NB4 (cell line): ENCODE measurements around the gene PTPRN.

Experiments
- DNase-seq: peaks from one replicate; pipeline ENCODE4 v3.0.0; 2010; ENCODE audit warnings: low read depth
- H3K4me3 ChIP-seq: one replicate; pipeline ENCODE4 v1.5.1; 2011; ENCODE audit warnings: mild to moderate bottlenecking, low read depth, low read length, moderate library complexity
- CTCF ChIP-seq: IDR thresholded peaks from one replicate; pipeline ENCODE4 v1.5.1; 2012; ENCODE audit warnings: low read depth, low read length
- MAX ChIP-seq: IDR thresholded peaks from 2 replicates; pipeline ENCODE4 v1.6.1; 2011; ENCODE audit warnings: low read depth, low read length
- MYC ChIP-seq: IDR thresholded peaks from 2 replicates; pipeline ENCODE4 v1.6.1; 2011; ENCODE audit warnings: low read depth, low read length
- POLR2A ChIP-seq: IDR thresholded peaks from 2 replicates; pipeline ENCODE4 v1.6.1; 2011; ENCODE audit warnings: mild to moderate bottlenecking; ENCODE audit not compliant: insufficient read length; ENCODE audit errors: extremely low read depth

The PTPRN gene

GRCh38 chr2:219350710-219351221 is 41.6 kb upstream of the PTPRN start:
- TF ChIP-seq MYC (no peak), POLR2A (no peak), MAX (no peak), CTCF (no peak)
- H3K4me3 ChIP-seq, result no peak overlapping the region
- DNase-seq, result no peak

- no peak for DNase-seq
- TF ChIP-seq POLR2A (no peak), CTCF (no peak), MYC (no peak), MAX (no peak)
- no peak overlapping the region for H3K4me3 ChIP-seq
Observed at GRCh38 chr2:219350215-219350614, 41.0 kb upstream of the PTPRN start.

- TF ChIP-seq CTCF, result no peak
- H3K4me3 ChIP-seq, result no peak overlapping the region
- DNase-seq, result no peak
Observed at GRCh38 chr2:219344751-219345430, 35.7 kb upstream of the PTPRN start.

GRCh38 chr2:219335373-219335786 is 26.2 kb upstream of the PTPRN start:
- TF ChIP-seq MYC, result no peak
- no peak for TF ChIP-seq MAX
- no peak for TF ChIP-seq POLR2A
- TF ChIP-seq CTCF, result no peak
- no peak for DNase-seq
- H3K4me3 ChIP-seq, result no peak overlapping the region

GRCh38 chr2:219334076-219334475 is 24.9 kb upstream of the PTPRN start:
- no peak overlapping the region for H3K4me3 ChIP-seq
- TF ChIP-seq CTCF (no peak), MYC (no peak), MAX (no peak), POLR2A (no peak)
- no peak for DNase-seq

GRCh38 chr2:219332542-219332941 is 23.3 kb upstream of the PTPRN start, which contains the start of gene RESP18:
Gene RESP18 (minus strand): TSS chr2:219332744.
- no peak for DNase-seq
- H3K4me3 ChIP-seq, result no peak within 1 kb of the TSS
- TF ChIP-seq MYC, result no peak
- TF ChIP-seq MAX, result no peak
- TF ChIP-seq CTCF, result no peak
- TF ChIP-seq POLR2A, result no peak
